Measurements from ENCODE around the gene GPR85.

GPR85 gene

GRCh38 chr7:113086431-113086888 is at the start of gene GPR85:
Gene GPR85, minus strand, starts transcription at chr7:113086827. Its CDS starts 2,106 bp downstream, at chr7:113084721.
- Histone ChIP-seq H2AFZ (ENCODE audit: low read depth) (no peak within 1 kb of the TSS), H3K4me1 (ENCODE audit: low read depth, poor library complexity, severe bottlenecking) (peaks cover 37% of the 10 kb centered on the region), H4K20me1 (ENCODE audit: insufficient read depth) (no peaks in the 10 kb centered on the region), H3K4me2 (no peak within 1 kb of the TSS), H3K27ac (no peak within 1 kb of the TSS), H3K27me3 (ENCODE audit: insufficient read depth, low read depth) (no peaks in the 10 kb centered on the region), H3K9ac (no peak within 1 kb of the TSS), H3K36me3 (ENCODE audit: insufficient read depth) (no peaks in the 10 kb centered on the region), H3K79me2 (ENCODE audit: insufficient read depth, low read depth) (no peaks in the 10 kb centered on the region), H3K4me3 (IDR thresholded peaks at IDR 0.05; ENCODE audit: insufficient read depth, low read depth, low read length) (no peak within 1 kb of the TSS)
- TF ChIP-seq CTCF (conservative IDR thresholded peaks at IDR 0.05; ENCODE audit: low read depth, low read length), result no peak

- Histone ChIP-seq H3K36me3 (ENCODE audit: insufficient read depth) (no peaks in the 10 kb centered on the region), H3K79me2 (ENCODE audit: insufficient read depth, low read depth) (no peaks in the 10 kb centered on the region), H3K27me3 (ENCODE audit: insufficient read depth, low read depth) (no peaks in the 10 kb centered on the region), H3K27ac (no peak overlapping the region), H3K9ac (no peak overlapping the region), H4K20me1 (ENCODE audit: insufficient read depth) (no peaks in the 10 kb centered on the region), H3K4me1 (ENCODE audit: low read depth, poor library complexity, severe bottlenecking) (no peaks in the 10 kb centered on the region), H2AFZ (ENCODE audit: low read depth) (no peak overlapping the region), H3K4me2 (no peak overlapping the region), H3K4me3 (IDR thresholded peaks at IDR 0.05; ENCODE audit: insufficient read depth, low read depth, low read length) (no peak overlapping the region)
- no peak for TF ChIP-seq CTCF (conservative IDR thresholded peaks at IDR 0.05; ENCODE audit: low read depth, low read length)
These were observed 47.4 kb upstream of the GPR85 start for GRCh38 chr7:113134025-113134424.

GRCh38 chr7:113131367-113131766 is 44.7 kb upstream of the GPR85 start:
- no peak overlapping the region for H2AFZ ChIP-seq (ENCODE audit: low read depth)
- no peak overlapping the region for H3K27ac ChIP-seq
- no peak overlapping the region for H3K4me2 ChIP-seq
- no peaks in the 10 kb centered on the region for H3K79me2 ChIP-seq (ENCODE audit: insufficient read depth, low read depth)
- no peak overlapping the region for H3K4me3 ChIP-seq (IDR thresholded peaks at IDR 0.05; ENCODE audit: insufficient read depth, low read depth, low read length)
- no peaks in the 10 kb centered on the region for H3K36me3 ChIP-seq (ENCODE audit: insufficient read depth)
- no peak for TF ChIP-seq CTCF (conservative IDR thresholded peaks at IDR 0.05; ENCODE audit: low read depth, low read length)
- no peaks in the 10 kb centered on the region for H3K27me3 ChIP-seq (ENCODE audit: insufficient read depth, low read depth)
- H3K4me1 ChIP-seq (ENCODE audit: low read depth, poor library complexity, severe bottlenecking), result no peaks in the 10 kb centered on the region
- H3K9ac ChIP-seq, result no peak overlapping the region
- H4K20me1 ChIP-seq (ENCODE audit: insufficient read depth), result no peaks in the 10 kb centered on the region

- Histone ChIP-seq H3K27ac (no peak overlapping the region), H3K4me1 (ENCODE audit: low read depth, poor library complexity, severe bottlenecking) (no peaks in the 10 kb centered on the region), H3K4me3 (IDR thresholded peaks at IDR 0.05; ENCODE audit: insufficient read depth, low read depth, low read length) (no peak overlapping the region), H3K27me3 (ENCODE audit: insufficient read depth, low read depth) (no peaks in the 10 kb centered on the region), H3K9ac (no peak overlapping the region), H4K20me1 (ENCODE audit: insufficient read depth) (no peaks in the 10 kb centered on the region), H3K79me2 (ENCODE audit: insufficient read depth, low read depth) (no peaks in the 10 kb centered on the region), H2AFZ (ENCODE audit: low read depth) (no peak overlapping the region), H3K4me2 (no peak overlapping the region), H3K36me3 (ENCODE audit: insufficient read depth) (no peaks in the 10 kb centered on the region)
- no peak for TF ChIP-seq CTCF (conservative IDR thresholded peaks at IDR 0.05; ENCODE audit: low read depth, low read length)
These were observed 41.4 kb upstream of the GPR85 start for GRCh38 chr7:113128031-113128430.
